ENCODE data around the gene RHCE. TPM values are rescaled to one million over a fixed set of nuclear protein-coding genes. Genes with fewer than 3 reads are reported as not detected.

RHCE gene
- total RNA-seq, 4 donors from 2014 or later: 0.33 to 1.5 (median 0.39) TPM; not detected in 1

- H3K36me3 ChIP-seq: no peaks in the 10 kb centered on the region
- H3K4me3 ChIP-seq (replicated peaks in 1 of 3): no peak overlapping the region
- H3K27ac ChIP-seq: peak overlapping the region in 2 of 3 donors; percentile 10 to 45
- H3K4me1 ChIP-seq: peaks cover 43 to 62% of the 10 kb centered on the region in 2 donors
- no peak for TF ChIP-seq POLR2A (IDR thresholded peaks at IDR 0.05)
- TF ChIP-seq, protein P1, sequence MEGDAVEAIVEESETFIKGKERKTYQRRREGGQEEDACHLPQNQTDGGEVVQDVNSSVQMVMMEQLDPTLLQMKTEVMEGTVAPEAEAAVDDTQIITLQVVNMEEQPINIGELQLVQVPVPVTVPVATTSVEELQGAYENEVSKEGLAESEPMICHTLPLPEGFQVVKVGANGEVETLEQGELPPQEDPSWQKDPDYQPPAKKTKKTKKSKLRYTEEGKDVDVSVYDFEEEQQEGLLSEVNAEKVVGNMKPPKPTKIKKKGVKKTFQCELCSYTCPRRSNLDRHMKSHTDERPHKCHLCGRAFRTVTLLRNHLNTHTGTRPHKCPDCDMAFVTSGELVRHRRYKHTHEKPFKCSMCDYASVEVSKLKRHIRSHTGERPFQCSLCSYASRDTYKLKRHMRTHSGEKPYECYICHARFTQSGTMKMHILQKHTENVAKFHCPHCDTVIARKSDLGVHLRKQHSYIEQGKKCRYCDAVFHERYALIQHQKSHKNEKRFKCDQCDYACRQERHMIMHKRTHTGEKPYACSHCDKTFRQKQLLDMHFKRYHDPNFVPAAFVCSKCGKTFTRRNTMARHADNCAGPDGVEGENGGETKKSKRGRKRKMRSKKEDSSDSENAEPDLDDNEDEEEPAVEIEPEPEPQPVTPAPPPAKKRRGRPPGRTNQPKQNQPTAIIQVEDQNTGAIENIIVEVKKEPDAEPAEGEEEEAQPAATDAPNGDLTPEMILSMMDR (IDR thresholded peaks at IDR 0.05): no peak
- no peaks in the 10 kb centered on the region for H3K9me3 ChIP-seq
- 44 to 61% methylated on average over 4 of the region's 4 CpGs for WGBS, 2 donors
- no peak for DNase-seq
- no peaks in the 10 kb centered on the region for H3K27me3 ChIP-seq
- intact Hi-C loops (cut with DNase I): no loop called here
Measured at GRCh38 chr1:25433389-25434186, 13.0 kb upstream of the RHCE start.

GRCh38 chr1:25432749-25433388 is 12.2 kb upstream of the RHCE start:
- peaks cover 43 to 62% of the 10 kb centered on the region in 2 donors for H3K4me1 ChIP-seq
- 83 to 87% methylated on average over 6 of the region's 6 CpGs for WGBS, 2 donors

GRCh38 chr1:25431955-25432719 is 11.5 kb upstream of the RHCE start:
- peaks cover 43 to 57% of the 10 kb centered on the region in 2 donors for H3K4me1 ChIP-seq
- no peak for DNase-seq
- H3K36me3 ChIP-seq: no peaks in the 10 kb centered on the region
- TF ChIP-seq, protein P1 (IDR thresholded peaks at IDR 0.05): no peak
- TF ChIP-seq POLR2A (IDR thresholded peaks at IDR 0.05): no peak
- H3K27me3 ChIP-seq: no peaks in the 10 kb centered on the region
- WGBS, 2 donors: 22 to 28% methylated on average over 6 of the region's 6 CpGs
- peak overlapping the region; percentile 29 to 94 (median 41) for H3K4me3 ChIP-seq (replicated peaks in 1 of 3)
- H3K27ac ChIP-seq: peak overlapping the region in 2 of 3 donors; percentile 87 to 88
- intact Hi-C loops (cut with DNase I): no loop called here
- no peaks in the 10 kb centered on the region for H3K9me3 ChIP-seq

More at GRCh38 chr1:25432749-25433388, 12.2 kb upstream of the RHCE start:
- no peaks in the 10 kb centered on the region for H3K27me3 ChIP-seq
- TF ChIP-seq, protein P1 (IDR thresholded peaks at IDR 0.05): no peak
- no peak for TF ChIP-seq POLR2A (IDR thresholded peaks at IDR 0.05)
- no peaks in the 10 kb centered on the region for H3K36me3 ChIP-seq
- no peak for DNase-seq
- H3K4me3 ChIP-seq (replicated peaks in 1 of 3): no peak overlapping the region
- H3K9me3 ChIP-seq: no peaks in the 10 kb centered on the region
- H3K27ac ChIP-seq: peak overlapping the region in 1 of 3 donors; percentile 10
- intact Hi-C loops (cut with DNase I): no loop called here

DNA sequence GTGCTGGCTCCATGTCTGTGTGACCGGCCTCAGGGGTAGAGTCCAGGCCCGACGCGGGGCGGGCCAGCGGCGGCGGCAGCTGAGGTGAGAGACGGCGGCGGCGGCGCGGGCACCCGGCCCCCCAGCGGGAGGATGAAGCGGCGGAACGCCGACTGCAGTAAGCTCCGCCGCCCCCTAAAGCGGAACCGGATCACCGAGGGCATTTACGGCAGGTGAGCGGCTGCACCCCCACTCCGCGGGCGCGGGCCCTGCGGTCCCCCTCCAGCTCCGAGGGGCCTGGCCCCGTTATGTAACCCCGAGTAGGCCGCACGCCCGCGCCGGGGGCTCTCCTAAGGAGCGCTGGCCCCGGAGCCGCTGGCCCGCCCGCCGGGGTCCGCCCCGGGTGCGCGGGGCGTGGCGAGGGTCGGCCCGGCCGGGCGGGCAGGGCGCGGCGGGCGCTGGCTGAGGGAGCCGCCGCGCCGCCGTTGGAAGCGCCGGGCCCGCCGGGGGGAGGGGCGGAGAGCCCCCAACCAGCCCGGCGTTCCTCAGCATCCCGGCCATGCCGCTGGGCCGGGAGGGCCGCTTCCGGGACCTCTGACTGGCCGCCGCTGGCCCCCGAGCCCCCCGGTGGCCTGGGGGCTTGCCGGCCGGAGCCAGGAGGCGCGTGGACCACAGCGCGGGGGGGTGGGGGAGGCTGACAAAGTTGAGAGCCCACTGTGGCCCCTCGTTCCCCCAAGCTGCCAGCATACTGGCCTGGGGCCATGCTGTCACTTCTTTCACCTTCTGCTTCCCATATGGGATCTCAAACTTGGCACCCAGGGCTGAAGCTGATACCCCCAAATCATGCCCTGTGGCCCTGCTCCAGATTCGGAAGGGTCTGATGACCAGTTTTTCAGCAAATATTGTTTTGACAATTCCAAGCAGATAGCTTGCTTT is 10.6 kb upstream of the RHCE start:
- Histone ChIP-seq H3K27ac (peak overlapping the region; percentile 87 to 90 (median 88)), H3K36me3 (no peaks in the 10 kb centered on the region), H3K9me3 (no peaks in the 10 kb centered on the region), H3K4me3 (replicated peaks in 1 of 3) (peak overlapping the region; percentile 66 to 94 (median 87)), H3K27me3 (no peaks in the 10 kb centered on the region), H3K4me1 (peaks cover 37 to 48% of the 10 kb centered on the region in 2 donors)
- intact Hi-C loops (cut with DNase I): no loop called here
- DNase-seq: peak in 1 of 2 donors; percentile 26
- TF ChIP-seq POLR2A (IDR thresholded peaks at IDR 0.05): peak in 1 of 2 donors; percentile 26
- TF ChIP-seq, protein P1 (IDR thresholded peaks at IDR 0.05): no peak
- 0% methylated on average over 4 to 33 of the region's 89 CpGs for WGBS, 2 donors
